Measurements from ENCODE around the gene TMEM38B. TPM values are rescaled to one million over a fixed set of nuclear protein-coding genes. Genes with fewer than 3 reads are reported as not detected.

TMEM38B gene
- polyA plus RNA-seq, 3 donors = 4.5 to 14.8 (median 12.2) TPM

- Histone ChIP-seq H3K79me2 (ENCODE audit: insufficient read depth, low read length) (peaks cover 8% of the 10 kb centered on the region), H3K4me2 (replicated peaks; ENCODE audit: extremely low read depth, low read length, poor library complexity, severe bottlenecking) (no peak overlapping the region), H3K4me3 (replicated peaks in 1 of 3; ENCODE audit: low read depth in 2 of 3, low read length in 3 of 3) (no peak overlapping the region), H3K27ac (ENCODE audit: low read depth in 1 of 2, low read length in 2 of 2) (no peak overlapping the region), H3K9ac (ENCODE audit: insufficient read depth, low read length, poor library complexity, severe bottlenecking) (no peak overlapping the region), H3K27me3 (ENCODE audit: control insufficient read depth in 2 of 2, insufficient read depth in 2 of 2, low read length in 2 of 2) (no peaks in the 10 kb centered on the region), H4K20me1 (ENCODE audit: insufficient read depth, low read length) (no peaks in the 10 kb centered on the region), H3K9me3 (replicated peaks in 1 of 2; ENCODE audit: control insufficient read depth in 1 of 2, insufficient read depth in 1 of 2, low read length in 2 of 2) (no peaks in the 10 kb centered on the region), H3K4me1 (ENCODE audit: control insufficient read depth in 1 of 2, insufficient read depth in 2 of 2, low read length in 2 of 2) (peaks cover under 1 to 3% of the 10 kb centered on the region in 2 donors), H2AFZ (ENCODE audit: insufficient read depth, low read depth, low read length, poor library complexity, severe bottlenecking) (no peak overlapping the region), H3K36me3 (replicated peaks in 1 of 2; ENCODE audit: control insufficient read depth in 1 of 2, insufficient read depth in 2 of 2, low read length in 2 of 2) (no peaks in the 10 kb centered on the region)
- no peak for DNase-seq
- H3K27ac Mint-ChIP-seq = no peak overlapping the region
- H3K36me3 Mint-ChIP-seq = no peaks in the 10 kb centered on the region
- peaks cover 0 to 2% (median 0%) of the 10 kb centered on the region in 7 donors for H3K9me3 Mint-ChIP-seq
- no CpG with 5 or more reads among the region's 1 CpG for WGBS (ENCODE audit: insufficient coverage)
- no peak for TF ChIP-seq CTCF (IDR thresholded peaks at IDR 0.05)
- no peak overlapping the region for H3K4me3 Mint-ChIP-seq
- H3K4me1 Mint-ChIP-seq = peaks cover 10% of the 10 kb centered on the region
- intact Hi-C loops (cut with micrococcal nuclease) = no loop called here
- peaks cover 0 to 2% (median 2%) of the 10 kb centered on the region in 3 donors for H3K27me3 Mint-ChIP-seq (ENCODE audit: low read depth in 3 of 3)
These were observed 6.3 kb downstream of the TMEM38B start for GRCh38 chr9:105700668-105701067.

DNA sequence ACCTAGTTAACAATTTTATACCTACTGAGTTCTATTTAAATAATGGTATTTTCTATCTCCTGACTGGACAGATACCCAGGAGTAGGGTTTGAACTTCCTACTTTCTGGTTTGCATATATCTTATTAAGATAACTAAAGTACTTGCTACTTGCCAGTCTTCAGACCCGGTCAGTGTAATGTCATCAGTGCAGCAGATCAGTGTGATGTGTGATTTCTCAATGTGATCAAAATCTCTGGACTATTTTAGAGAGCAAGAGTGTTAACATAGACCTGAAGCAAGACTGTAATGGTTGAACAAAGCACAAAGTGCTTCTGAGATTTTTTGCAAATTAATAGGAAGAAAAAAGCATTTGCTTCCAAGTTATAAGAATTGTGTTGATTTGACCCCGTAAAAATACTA lies 6.8 kb downstream of the TMEM38B start:
- peaks cover 0 to 2% (median 0%) of the 10 kb centered on the region in 7 donors for H3K9me3 Mint-ChIP-seq
- no peaks in the 10 kb centered on the region for H3K4me1 ChIP-seq (ENCODE audit: control insufficient read depth in 1 of 2, insufficient read depth in 2 of 2, low read length in 2 of 2)
- H3K36me3 Mint-ChIP-seq = peaks cover 1% of the 10 kb centered on the region in 2 donors
- H3K9ac ChIP-seq (ENCODE audit: insufficient read depth, low read length, poor library complexity, severe bottlenecking) = no peak overlapping the region
- H2AFZ ChIP-seq (ENCODE audit: insufficient read depth, low read depth, low read length, poor library complexity, severe bottlenecking) = no peak overlapping the region
- peaks cover 7% of the 10 kb centered on the region for H3K4me1 Mint-ChIP-seq
- intact Hi-C loops (cut with micrococcal nuclease) = no loop called here
- no peak overlapping the region for H3K4me3 ChIP-seq (replicated peaks in 1 of 3; ENCODE audit: low read depth in 2 of 3, low read length in 3 of 3)
- H3K79me2 ChIP-seq (ENCODE audit: insufficient read depth, low read length) = peaks cover 8% of the 10 kb centered on the region
- H3K27ac ChIP-seq (ENCODE audit: low read depth in 1 of 2, low read length in 2 of 2) = no peak overlapping the region
- H3K9me3 ChIP-seq (replicated peaks in 1 of 2; ENCODE audit: control insufficient read depth in 1 of 2, insufficient read depth in 1 of 2, low read length in 2 of 2) = no peaks in the 10 kb centered on the region
- no peak overlapping the region for H3K4me3 Mint-ChIP-seq
- H3K4me2 ChIP-seq (replicated peaks; ENCODE audit: extremely low read depth, low read length, poor library complexity, severe bottlenecking) = no peak overlapping the region
- no peak for DNase-seq
- TF ChIP-seq CTCF (IDR thresholded peaks at IDR 0.05) = no peak
- 0% methylated on average over 1 of the region's 2 CpGs for WGBS (ENCODE audit: insufficient coverage)
- no peak overlapping the region for H3K27ac Mint-ChIP-seq
- no peaks in the 10 kb centered on the region for H3K27me3 ChIP-seq (ENCODE audit: control insufficient read depth in 2 of 2, insufficient read depth in 2 of 2, low read length in 2 of 2)
- H4K20me1 ChIP-seq (ENCODE audit: insufficient read depth, low read length) = no peaks in the 10 kb centered on the region
- H3K36me3 ChIP-seq (replicated peaks in 1 of 2; ENCODE audit: control insufficient read depth in 1 of 2, insufficient read depth in 2 of 2, low read length in 2 of 2) = no peaks in the 10 kb centered on the region
- H3K27me3 Mint-ChIP-seq (ENCODE audit: low read depth in 3 of 3) = peaks cover 0 to 2% (median 2%) of the 10 kb centered on the region in 3 donors
